RCC 7860 (cell line): ENCODE results near the gene ZCCHC24.

Experiments used
- DNase-seq: peaks from one replicate; pipeline ENCODE4 v3.0.0-alpha.2; 2015; ENCODE audit warnings: low spot score
- FAIRE-seq: peaks from 2 replicates; lab custom pipeline; 2012; peaks lifted over from hg19 to GRCh38; lab: Jason Lieb, UNC

ZCCHC24 gene

GRCh38 chr10:79375321-79376077 is 69.9 kb downstream of the ZCCHC24 start:
- no peak for FAIRE-seq

GRCh38 chr10:79374312-79375191 is 70.9 kb downstream of the ZCCHC24 start:
- DNase-seq (peak; percentile 41), FAIRE-seq (no peak)

More at GRCh38 chr10:79375321-79376077, 69.9 kb downstream of the ZCCHC24 start:
- peak; percentile 39 for DNase-seq

- DNase-seq, result no peak
- no peak for FAIRE-seq
Observed at GRCh38 chr10:79372871-79373270, 72.6 kb downstream of the ZCCHC24 start.

- FAIRE-seq (no peak), DNase-seq (no peak)
Observed at GRCh38 chr10:79367426-79368189, 77.8 kb downstream of the ZCCHC24 start.

GRCh38 chr10:79361726-79362397 is 83.6 kb downstream of the ZCCHC24 start:
- DNase-seq (no peak), FAIRE-seq (no peak)

GRCh38 chr10:79360499-79361342 is 84.7 kb downstream of the ZCCHC24 start:
- DNase-seq (no peak), FAIRE-seq (no peak)

- FAIRE-seq (no peak), DNase-seq (no peak)
Observed at GRCh38 chr10:79359816-79360498, 85.5 kb downstream of the ZCCHC24 start.

GRCh38 chr10:79358811-79359210 is 86.6 kb downstream of the ZCCHC24 start:
- FAIRE-seq (no peak), DNase-seq (no peak)

- DNase-seq, result no peak
- no peak for FAIRE-seq
Observed at GRCh38 chr10:79357180-79357579, 88.2 kb downstream of the ZCCHC24 start.

- DNase-seq, result no peak
- FAIRE-seq, result no peak
Observed at GRCh38 chr10:79356104-79356503, 89.3 kb downstream of the ZCCHC24 start.

- DNase-seq (no peak), FAIRE-seq (no peak)
Observed at GRCh38 chr10:79355420-79356017, 89.9 kb downstream of the ZCCHC24 start.

GRCh38 chr10:79354615-79355014 is 90.8 kb downstream of the ZCCHC24 start:
- no peak for DNase-seq
- FAIRE-seq, result no peak

GRCh38 chr10:79354141-79354540 is 91.3 kb downstream of the ZCCHC24 start:
- no peak for FAIRE-seq
- DNase-seq, result no peak

GRCh38 chr10:79353726-79354125 is 91.7 kb downstream of the ZCCHC24 start:
- FAIRE-seq (no peak), DNase-seq (no peak)

GRCh38 chr10:79353000-79353406 is 92.4 kb downstream of the ZCCHC24 start:
- no peak for FAIRE-seq
- no peak for DNase-seq

- FAIRE-seq, result no peak
- no peak for DNase-seq
Observed at GRCh38 chr10:79352035-79352877, 93.2 kb downstream of the ZCCHC24 start.

GRCh38 chr10:79351332-79351731 is 94.1 kb downstream of the ZCCHC24 start:
- no peak for FAIRE-seq
- no peak for DNase-seq
